Smooth muscle cell (in vitro differentiated cells): ENCODE results near the gene SAYSD1. TPM values are rescaled to one million over a fixed set of nuclear protein-coding genes. Genes with fewer than 3 reads are reported as not detected.
A peak's percentile ranks its signal among the peaks of the same experiment; 100 is the strongest.

Source experiments
- DNase-seq: peaks from one replicate; lab custom pipeline; 2025; ENCODE audit not compliant: unreplicated experiment; lab: John Stamatoyannopoulos, UW
- H2AFZ ChIP-seq: fragments of 200-600 bp; sonication (generic); 2 replicates; pipeline ENCODE4 v1.6.0; 2016; ENCODE audit warnings: antibody characterized with exemption, low read depth, mild to moderate bottlenecking
- H3F3A ChIP-seq: fragments of 200-600 bp; sonication (generic); 2 replicates; pipeline ENCODE4 v1.6.0; 2017; ENCODE audit warnings: antibody characterized with exemption, low read depth
- H3K27ac ChIP-seq: fragments of 200-600 bp; sonication (generic); 2 replicates; pipeline ENCODE4 v1.5.1; 2016; ENCODE audit warnings: low read depth, mild to moderate bottlenecking
- H3K27me3 ChIP-seq: fragments of 200-600 bp; sonication (generic); 2 replicates; pipeline ENCODE4 v1.6.1; 2016; ENCODE audit warnings: low read depth, mild to moderate bottlenecking
- H3K36me3 ChIP-seq: fragments of 200-600 bp; sonication (generic); 2 replicates; pipeline ENCODE4 v1.5.1; 2016; ENCODE audit warnings: low read depth
- H3K4me1 ChIP-seq: fragments of 200-600 bp; sonication (generic); 2 replicates; pipeline ENCODE4 v1.5.1; 2016; ENCODE audit warnings: low read depth
- H3K4me2 ChIP-seq: fragments of 200-600 bp; sonication (generic); 2 replicates; pipeline ENCODE4 v1.6.0; 2016; ENCODE audit warnings: mild to moderate bottlenecking
- H3K4me3 ChIP-seq: fragments of 200-600 bp; sonication (generic); 2 replicates; pipeline ENCODE4 v1.5.1; 2016; ENCODE audit warnings: mild to moderate bottlenecking
- H3K79me2 ChIP-seq: fragments of 200-600 bp; sonication (generic); 2 replicates; pipeline ENCODE4 v1.6.0; 2016; ENCODE audit warnings: low read depth, mild to moderate bottlenecking
- H3K9ac ChIP-seq: fragments of 200-600 bp; sonication (generic); 2 replicates; pipeline ENCODE4 v1.6.0; 2016; ENCODE audit warnings: low read depth
- H3K9me3 ChIP-seq: fragments of 200-600 bp; sonication (generic); replicated peaks from 2 replicates; pipeline ENCODE4 v1.5.1; 2016; ENCODE audit warnings: low read depth
- H4K20me1 ChIP-seq: fragments of 200-600 bp; sonication (generic); 2 replicates; pipeline ENCODE4 v1.6.0; 2016; ENCODE audit warnings: low read depth
- CTCF ChIP-seq: fragments of 200-600 bp; sonication (generic); IDR thresholded peaks from 2 replicates; pipeline ENCODE4 v1.5.1; 2017; ENCODE audit warnings: borderline replicate concordance, mild to moderate bottlenecking, antibody characterized with exemption; ENCODE audit not compliant: insufficient read depth, poor library complexity, severe bottlenecking
- WGBS: methylation state at CpG from one replicate; pipeline ENCODE4 v1.1.7; 2016; ENCODE audit warnings: low lambda C conversion rate; 5-methylcytosine and 5-hydroxymethylcytosine counted together
- polyA plus RNA-seq: library from polyadenylated mRNA; unstranded; fragments of >200 nt; fragmentation: Nextera tagmentation; extraction: Ambion mirVana; gene quantifications from 2 replicates; pipeline ENCODE4 v1.2.1, GENCODE V29; 2016
- total RNA-seq: library from RNA; depleted of rRNA; stranded (reverse); fragments of >200 nt; gene quantifications from 2 replicates; pipeline ENCODE4 v1.2.3, GENCODE V29; 2014

The SAYSD1 gene
- total and polyA plus RNA-seq, 2 experiments from 2014 or later: 6.3 to 7.7 TPM

- Histone ChIP-seq H3K4me2 (peak overlapping the region; percentile 94), H2AFZ (peak overlapping the region; percentile 99), H3K4me3 (peak overlapping the region; percentile 73), H3K9ac (peak overlapping the region; percentile 65), H3F3A (no peaks in the 10 kb centered on the region), H4K20me1 (no peaks in the 10 kb centered on the region), H3K27ac (no peak overlapping the region), H3K79me2 (no peaks in the 10 kb centered on the region), H3K36me3 (no peaks in the 10 kb centered on the region), H3K4me1 (peaks cover 8% of the 10 kb centered on the region), H3K9me3 (no peaks in the 10 kb centered on the region), H3K27me3 (peaks cover 4% of the 10 kb centered on the region)
- WGBS: under 1% methylated on average over 11 of the region's 11 CpGs
- no peak for DNase-seq
- TF ChIP-seq CTCF: no peak
These were observed 640 bp downstream of the SAYSD1 start for GRCh38 chr6:39114388-39114703.

- DNase-seq: no peak
- Histone ChIP-seq H3K4me2 (peak overlapping the region; percentile 94), H3K9ac (no peak overlapping the region), H3F3A (no peaks in the 10 kb centered on the region), H2AFZ (no peak overlapping the region), H4K20me1 (no peaks in the 10 kb centered on the region), H3K4me3 (peak overlapping the region; percentile 73), H3K4me1 (peaks cover 8% of the 10 kb centered on the region), H3K79me2 (no peaks in the 10 kb centered on the region), H3K9me3 (no peaks in the 10 kb centered on the region), H3K36me3 (no peaks in the 10 kb centered on the region), H3K27me3 (no peaks in the 10 kb centered on the region), H3K27ac (no peak overlapping the region)
- WGBS: 100% methylated on average over 1 of the region's 1 CpG
- no peak for TF ChIP-seq CTCF
These were observed 1.2 kb downstream of the SAYSD1 start for GRCh38 chr6:39113788-39114187.

- H3K27me3 ChIP-seq: no peaks in the 10 kb centered on the region
- no peak for DNase-seq
- H2AFZ ChIP-seq: no peak overlapping the region
- H3K4me2 ChIP-seq: no peak overlapping the region
- H3K36me3 ChIP-seq: no peaks in the 10 kb centered on the region
- TF ChIP-seq CTCF: no peak
- no peak overlapping the region for H3K9ac ChIP-seq
- no peak overlapping the region for H3K27ac ChIP-seq
- H3K9me3 ChIP-seq: no peaks in the 10 kb centered on the region
- H4K20me1 ChIP-seq: no peaks in the 10 kb centered on the region
- H3F3A ChIP-seq: no peaks in the 10 kb centered on the region
- no peaks in the 10 kb centered on the region for H3K79me2 ChIP-seq
- no peak overlapping the region for H3K4me3 ChIP-seq
- 91% methylated on average over 5 of the region's 5 CpGs for WGBS
- H3K4me1 ChIP-seq: peaks cover 8% of the 10 kb centered on the region
These were observed 3.7 kb downstream of the SAYSD1 start for GRCh38 chr6:39111280-39111679.

GRCh38 chr6:39108041-39108839 lies 6.7 kb downstream of the SAYSD1 start:
- WGBS: 86% methylated on average over 7 of the region's 7 CpGs

More at GRCh38 chr6:39108041-39108839, 6.7 kb downstream of the SAYSD1 start:
- Histone ChIP-seq H3K36me3 (no peaks in the 10 kb centered on the region), H4K20me1 (no peaks in the 10 kb centered on the region), H3K27ac (no peak overlapping the region), H3K4me3 (no peak overlapping the region), H3K79me2 (no peaks in the 10 kb centered on the region), H3K4me2 (no peak overlapping the region), H3K27me3 (no peaks in the 10 kb centered on the region), H3K4me1 (no peaks in the 10 kb centered on the region), H3K9me3 (no peaks in the 10 kb centered on the region), H3F3A (no peaks in the 10 kb centered on the region), H2AFZ (no peak overlapping the region), H3K9ac (no peak overlapping the region)
- no peak for TF ChIP-seq CTCF
- DNase-seq: no peak
